NCI-H2081 treated with DMSO at 0.1 percent for 48 hours (cell line): ENCODE results near the gene CSF3R.
A peak's percentile ranks its signal among the peaks of the same experiment; 100 is the strongest.
"Not testable (repeated sequence)": the region's sequence is repeated elsewhere in the genome, so short reads cannot be mapped to it uniquely, and the experiment has no call there.

ENCODE experiments used
- DNase-seq: peaks from one replicate; lab custom pipeline; 2025; lab: John Stamatoyannopoulos, UW

The CSF3R gene

GRCh38 chr1:36481771-36482723, 666 bp downstream of the CSF3R start:
- DNase-seq: no peak

DNA sequence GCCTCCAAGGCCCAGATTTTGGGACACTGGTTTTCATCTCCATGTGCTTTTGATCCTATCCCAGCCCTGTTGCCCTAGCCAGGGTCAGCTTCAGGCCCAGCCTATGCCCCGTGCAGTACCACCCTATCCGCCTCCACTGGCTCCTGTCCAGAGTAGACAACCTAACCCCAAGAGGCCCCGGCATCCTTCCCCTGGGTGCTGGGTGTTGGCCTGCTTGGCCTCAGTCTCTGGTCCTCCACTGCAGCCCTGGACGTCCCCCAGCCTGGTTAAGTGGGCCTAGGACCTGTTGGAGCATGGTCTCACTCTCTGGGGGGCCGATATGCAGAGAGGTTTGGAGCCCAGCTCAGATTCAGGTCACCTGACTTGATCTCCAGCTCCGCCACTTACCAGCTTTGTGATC, 1.6 kb downstream of the CSF3R start:
- no peak for DNase-seq

DNA sequence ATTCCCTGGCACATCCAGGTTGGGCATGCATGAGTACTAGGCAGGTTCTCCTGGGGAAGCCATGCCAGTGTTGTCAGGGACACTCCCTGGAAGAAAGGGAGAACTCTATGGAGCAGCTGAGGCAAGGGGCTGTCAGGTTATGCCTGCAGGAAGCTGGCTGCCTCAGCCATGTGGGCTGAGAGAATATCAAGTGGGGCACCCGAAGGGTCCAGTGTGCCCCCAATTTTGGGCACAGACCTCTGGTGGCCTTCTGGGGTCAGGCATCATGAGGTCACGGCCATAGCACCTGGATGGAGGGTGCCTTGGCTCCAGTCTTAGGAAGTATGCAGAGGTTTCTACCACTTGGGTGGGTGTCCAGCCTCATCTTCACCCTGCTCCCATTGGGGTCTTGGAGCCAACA, 2.6 kb downstream of the CSF3R start:
- no peak for DNase-seq

- no peak for DNase-seq
Measured at GRCh38 chr1:36479505-36480051, 3.1 kb downstream of the CSF3R start.

GRCh38 chr1:36477615-36478014, 5.1 kb downstream of the CSF3R start:
- DNase-seq: not testable (repeated sequence)

DNA sequence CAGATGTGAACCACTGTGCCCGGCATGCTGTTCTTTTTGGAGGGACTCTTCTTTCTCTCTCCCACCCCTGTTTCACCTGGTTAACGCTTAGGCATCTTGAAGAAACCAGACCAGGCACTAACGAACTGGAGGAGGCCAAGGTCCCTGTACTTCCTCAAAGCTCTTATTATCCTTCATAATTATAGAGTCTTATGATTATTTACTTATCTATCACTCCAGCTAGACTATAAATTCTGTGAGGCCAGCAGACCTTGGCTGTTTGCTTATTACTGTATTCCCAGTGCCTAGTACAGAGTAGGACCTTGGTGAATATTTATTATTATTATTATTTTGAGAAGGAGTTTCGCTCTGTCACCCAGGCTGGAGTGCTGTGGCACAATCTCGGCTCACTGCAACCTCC, 5.8 kb downstream of the CSF3R start:
- DNase-seq: no peak

DNA sequence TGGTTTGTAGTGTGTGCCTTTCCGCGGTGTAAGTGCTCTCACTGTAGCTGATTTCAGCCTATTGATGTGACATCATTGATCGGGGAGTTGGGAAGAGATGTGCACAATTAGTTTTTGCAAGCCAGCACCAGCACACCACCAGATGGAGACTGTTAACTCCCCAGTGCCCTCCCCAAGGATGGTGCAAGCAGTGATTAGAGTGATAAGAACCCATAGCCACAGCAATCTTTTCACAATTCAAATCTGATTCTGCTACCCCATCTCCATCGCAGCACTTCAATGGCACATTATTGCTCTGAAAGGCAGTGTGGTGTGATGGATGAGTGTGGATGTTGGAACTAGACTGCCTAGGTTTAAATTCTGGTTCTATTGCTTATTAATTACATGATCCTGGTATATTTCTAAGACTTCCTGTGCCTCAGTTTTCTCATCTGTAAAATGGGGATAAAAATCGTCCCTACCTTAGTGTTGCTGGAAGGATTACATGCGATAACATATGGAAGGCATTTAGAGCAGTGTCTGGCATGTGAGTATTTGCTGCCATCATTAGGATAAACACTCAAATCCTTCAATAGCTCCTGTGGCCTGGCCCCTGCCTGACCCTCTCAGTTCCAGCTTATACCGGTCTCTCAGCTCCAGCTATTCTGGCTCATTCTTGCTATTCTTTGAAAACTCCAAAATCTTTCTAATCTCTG, 6.7 kb downstream of the CSF3R start:
- DNase-seq: no peak

GRCh38 chr1:36475341-36475740, 7.4 kb downstream of the CSF3R start:
- no peak for DNase-seq

GRCh38 chr1:36472656-36473055, 10.1 kb downstream of the CSF3R start:
- DNase-seq: no peak

- no peak for DNase-seq
Measured at GRCh38 chr1:36471830-36472641, 10.7 kb downstream of the CSF3R start.

DNA sequence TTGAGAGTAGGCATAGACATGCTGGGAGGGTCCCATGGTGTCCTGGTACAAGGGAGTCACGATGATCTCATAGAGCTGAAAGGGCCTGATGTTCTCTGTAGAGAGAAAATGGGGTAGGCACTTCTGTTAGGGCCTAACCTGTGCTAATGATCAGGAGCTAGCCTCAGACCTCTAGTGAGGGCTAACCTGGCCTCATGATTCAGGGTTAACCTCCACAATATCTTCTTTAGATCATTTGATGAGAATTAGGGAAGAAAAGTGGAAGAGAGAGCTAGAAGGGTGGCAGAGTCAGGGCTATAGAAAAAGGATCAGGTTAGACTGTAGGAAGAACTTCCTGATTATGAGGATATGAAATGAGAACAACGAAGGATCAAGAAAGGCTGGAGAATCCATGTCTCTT, 13.6 kb downstream of the CSF3R start:
- no peak for DNase-seq

DNA sequence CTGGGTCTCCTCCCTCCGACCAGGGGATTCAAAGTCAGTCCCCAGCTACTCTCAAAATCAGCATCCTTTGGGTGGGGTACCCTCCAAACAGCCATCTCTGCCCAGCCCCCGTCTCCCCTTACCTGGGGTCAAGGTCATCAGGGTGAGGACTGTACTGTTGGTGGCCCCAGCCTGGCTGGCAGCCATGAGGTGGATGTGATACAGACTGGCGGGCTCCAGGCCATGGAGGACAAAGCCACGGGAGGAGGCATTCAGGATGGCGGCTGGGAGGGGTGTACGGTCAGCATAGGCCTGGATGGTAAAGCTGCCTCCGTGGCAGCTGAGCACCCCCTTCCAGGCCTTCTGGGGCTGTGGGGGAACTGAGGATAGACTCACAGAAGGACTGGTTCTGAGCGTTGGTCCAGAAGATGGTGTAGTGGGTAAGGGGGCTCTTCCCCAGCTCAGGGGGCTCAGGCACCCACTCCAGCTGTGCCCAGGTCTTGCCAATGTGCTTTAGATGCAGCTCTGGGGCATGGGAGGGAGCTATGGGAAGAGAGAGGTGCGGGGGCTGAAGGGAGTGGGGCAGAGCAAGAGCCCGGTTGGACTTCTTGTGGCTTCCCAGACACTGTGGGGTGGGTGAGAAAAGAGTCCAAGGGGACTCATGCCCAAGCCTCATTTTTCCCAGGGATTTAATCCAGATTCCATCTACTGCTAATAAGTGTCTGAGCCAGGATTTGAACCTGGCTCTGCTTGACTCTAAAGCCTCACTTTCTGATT, 14.8 kb downstream of the CSF3R start:
- DNase-seq: no peak

GRCh38 chr1:36467027-36467410, 15.7 kb downstream of the CSF3R start:
- no peak for DNase-seq

GRCh38 chr1:36466370-36467026, 16.2 kb downstream of the CSF3R start:
- no peak for DNase-seq

DNA sequence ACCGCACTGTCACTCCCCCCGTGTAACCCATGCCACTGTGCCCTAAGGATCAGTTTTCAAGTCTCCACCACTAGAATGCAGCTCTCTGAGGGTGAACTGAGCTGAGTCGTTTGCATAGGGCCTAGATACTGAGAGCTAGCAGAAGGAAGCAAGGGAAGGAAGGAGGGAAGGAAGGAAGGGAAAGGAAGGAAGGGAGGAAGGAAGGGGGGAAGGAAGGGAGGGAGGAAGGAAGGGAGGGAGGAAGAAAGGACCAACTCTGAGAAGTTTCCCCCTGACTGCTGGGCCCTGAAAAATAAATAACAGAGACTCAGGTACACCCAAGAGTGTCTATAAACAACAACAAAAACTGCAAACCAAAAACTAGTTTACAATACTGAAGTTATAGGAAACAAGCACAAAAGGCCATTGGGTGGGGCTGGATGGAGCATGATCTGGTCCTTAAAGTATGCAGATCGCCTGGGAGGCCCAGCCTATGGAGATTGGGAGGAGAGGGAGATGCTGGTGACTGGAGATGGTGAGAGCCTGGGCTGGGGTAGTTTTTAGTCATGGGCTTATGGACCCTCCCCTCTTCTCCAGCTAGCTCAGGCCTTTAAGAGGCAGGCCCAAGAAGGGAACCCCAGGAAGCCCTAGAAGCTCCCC, 16.9 kb downstream of the CSF3R start:
- DNase-seq: no peak

DNA sequence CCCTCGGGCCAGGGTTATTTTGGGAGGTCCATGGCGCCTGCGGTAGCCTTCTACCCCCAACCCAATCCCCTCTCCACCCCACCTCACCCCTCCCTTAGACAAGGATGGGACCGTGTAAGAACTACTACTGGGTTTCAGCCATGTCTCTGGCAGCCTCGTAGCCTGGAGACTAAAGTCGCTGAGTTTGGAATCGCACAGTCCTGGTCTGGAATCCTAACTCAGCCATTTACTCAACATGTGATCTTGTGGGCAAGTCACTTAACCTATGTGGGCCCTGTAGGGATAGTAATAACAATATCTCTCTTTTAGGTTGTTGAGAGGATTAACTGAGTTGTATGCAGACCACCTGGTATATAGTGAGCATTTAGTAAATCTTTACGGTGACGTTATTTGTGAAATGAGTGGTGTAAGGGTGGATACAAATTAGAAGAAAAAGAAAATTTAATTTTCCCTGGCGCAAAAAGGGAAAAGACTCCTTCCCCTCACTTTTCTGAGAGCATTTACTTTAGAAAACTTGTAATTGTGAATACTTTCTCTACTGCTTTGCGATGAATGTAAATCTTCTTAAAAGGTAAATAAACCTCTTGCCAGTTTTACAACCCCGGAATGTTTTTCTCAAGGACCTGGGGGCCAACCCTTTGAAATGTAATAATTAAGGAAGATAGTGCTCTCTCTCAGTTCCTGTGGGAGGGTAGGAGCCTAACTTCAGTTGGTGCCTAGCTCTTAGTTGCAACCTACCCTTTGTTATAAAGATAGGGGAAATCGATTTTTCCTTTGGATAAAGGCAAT, 17.9 kb downstream of the CSF3R start:
- DNase-seq: no peak

DNA sequence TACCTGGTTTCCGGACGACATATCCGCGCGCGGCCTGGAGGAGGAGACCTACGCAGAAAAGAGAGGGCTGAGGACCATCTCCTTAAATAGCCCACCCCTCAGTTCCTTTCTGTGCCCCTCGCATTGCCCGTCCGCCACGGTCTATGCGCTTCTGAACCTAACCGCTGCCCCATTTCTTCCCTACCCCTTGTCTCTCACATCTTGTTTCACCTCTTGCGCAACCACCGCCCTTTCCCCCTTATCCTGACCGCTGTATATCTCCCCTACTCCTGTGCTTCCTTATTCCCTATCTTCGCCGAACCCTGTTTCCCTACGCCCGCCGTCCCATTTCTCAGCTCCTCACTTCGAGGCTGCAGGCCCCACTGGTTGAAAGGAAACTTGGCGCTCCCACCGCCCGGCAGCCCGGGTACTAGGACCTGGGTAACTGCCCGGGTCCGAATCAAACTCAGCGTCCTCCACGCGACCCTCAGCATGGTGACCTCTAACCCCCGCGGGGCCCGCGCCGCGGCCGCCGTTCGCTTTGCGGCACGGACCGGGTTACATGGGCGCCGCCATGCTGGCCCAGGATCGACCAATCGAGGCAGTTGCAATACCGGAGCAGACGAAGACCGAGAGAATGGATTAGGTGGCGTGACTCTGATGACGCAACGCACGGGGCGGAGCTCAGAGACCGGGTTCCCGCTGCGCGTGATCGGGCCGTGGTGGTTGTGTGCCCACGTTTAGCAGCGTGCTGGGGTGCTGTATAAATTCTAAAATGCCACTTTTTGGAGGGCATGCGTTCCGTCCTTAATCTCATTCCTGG, 18.7 kb downstream of the CSF3R start, which contains the start of gene MRPS15:
MRPS15 (minus strand) TSS at position 582 of the 802 bp plus-strand sequence; CDS start at position 473, 109 bp downstream.
- DNase-seq: peak; percentile 89

GRCh38 chr1:36463463-36463802, 19.3 kb downstream of the CSF3R start:
- DNase-seq: no peak

- DNase-seq: no peak
Measured at GRCh38 chr1:36458910-36459309, 23.8 kb downstream of the CSF3R start.
